Mucosa of descending colon (tissue), 3 donors: ENCODE measurements around the gene TTC33. TPM values are rescaled to one million over a fixed set of nuclear protein-coding genes. Genes with fewer than 3 reads are reported as not detected.

Source experiments
- ATAC-seq: fragments of 200-7000 bp; cut with Tn5 transposase; one replicate; pipeline ENCODE4 v1.9.1; 2020; ENCODE audit warnings: mild to moderate bottlenecking, moderate library complexity
- DNase-seq, 3 donors: peaks; one replicate each; pipeline ENCODE4 v3.0.0-alpha.2; 2020
- H3K36me3 ChIP-seq: fragments of 200-600 bp; one replicate; pipeline ENCODE4 v1.8.0; 2021; ENCODE audit warnings: low read depth, mild to moderate bottlenecking
- H3K4me1 ChIP-seq: fragments of 200-600 bp; one replicate; pipeline ENCODE4 v1.8.0; 2021; ENCODE audit warnings: low read depth, mild to moderate bottlenecking
- H3K4me3 ChIP-seq: fragments of 200-600 bp; one replicate; pipeline ENCODE4 v1.8.0; 2021; ENCODE audit warnings: mild to moderate bottlenecking
- H3K9me3 ChIP-seq: fragments of 200-600 bp; one replicate; pipeline ENCODE4 v1.8.0; 2021; ENCODE audit warnings: mild to moderate bottlenecking
- CTCF ChIP-seq: fragments of 200-600 bp; IDR thresholded peaks from one replicate; pipeline ENCODE4 v1.8.0; 2022; ENCODE audit warnings: antibody characterized with exemption, mild to moderate bottlenecking
- intact Hi-C, 2 donors: fragments of 100-400 bp; cut with DNase I in 1 of 2; cut with micrococcal nuclease in 1 of 2; formaldehyde crosslinking; loops; one replicate each; pipeline versions ENCODE4 v1.11.0 to v1.11.1; 2022; cut with DNase I, micrococcal nuclease
- total RNA-seq, 3 donors: library from RNA; stranded (reverse); fragmentation: NEBNext Ultra II Directional in 2 of 3; extraction: Animal tissue kit (Norgen Biotek cat#: 25700) in 2 of 3; gene quantifications; one replicate each; pipeline versions ENCODE4 v1.2.1 to v1.2.4, GENCODE V29; 2021 to 2023
- donor health status: DM: no; HTN: no; CAD: no; lungs with moderate emphysema.
- donor health status: DM: no; HTN: no; CAD: no.
- donor health status: DM: no; HTN: yes; CAD: no.

Gene TTC33
- total RNA-seq, 3 donors from 2014 or later: 15.1 to 22.6 (median 17.2) TPM

GRCh38 chr5:40492056-40492455 is 263.7 kb downstream of the TTC33 start:
- intact Hi-C loops: no loop called here
- TF ChIP-seq CTCF: no peak
- H3K4me1 ChIP-seq: no peaks in the 10 kb centered on the region
- no peak for ATAC-seq
- no peaks in the 10 kb centered on the region for H3K36me3 ChIP-seq
- DNase-seq: no peak
- no peak overlapping the region for H3K4me3 ChIP-seq
- no peaks in the 10 kb centered on the region for H3K9me3 ChIP-seq

GRCh38 chr5:40491644-40492043 is 264.1 kb downstream of the TTC33 start:
- H3K4me1 ChIP-seq: no peaks in the 10 kb centered on the region
- no peaks in the 10 kb centered on the region for H3K36me3 ChIP-seq
- TF ChIP-seq CTCF: no peak
- ATAC-seq (no peak), DNase-seq (no peak)
- H3K9me3 ChIP-seq: no peaks in the 10 kb centered on the region
- H3K4me3 ChIP-seq: no peak overlapping the region
- intact Hi-C loops: no loop called here

- intact Hi-C loops: no loop called here
- DNase-seq (no peak), ATAC-seq (no peak)
- H3K36me3 ChIP-seq: no peaks in the 10 kb centered on the region
- no peaks in the 10 kb centered on the region for H3K4me1 ChIP-seq
- H3K9me3 ChIP-seq: no peaks in the 10 kb centered on the region
- no peak overlapping the region for H3K4me3 ChIP-seq
- no peak for TF ChIP-seq CTCF
Observed at GRCh38 chr5:40490464-40491111, 265.2 kb downstream of the TTC33 start.

GRCh38 chr5:40489421-40489820 is 266.3 kb downstream of the TTC33 start:
- Histone ChIP-seq H3K4me3 (no peak overlapping the region), H3K4me1 (no peaks in the 10 kb centered on the region), H3K36me3 (no peaks in the 10 kb centered on the region), H3K9me3 (no peaks in the 10 kb centered on the region)
- intact Hi-C loops: no loop called here
- TF ChIP-seq CTCF: no peak
- ATAC-seq: no peak
- no peak for DNase-seq

- peak; percentile 53 for ATAC-seq
Observed at GRCh38 chr5:40486437-40487275, 269.1 kb downstream of the TTC33 start.

More at GRCh38 chr5:40486437-40487275, 269.1 kb downstream of the TTC33 start:
- no peaks in the 10 kb centered on the region for H3K9me3 ChIP-seq
- TF ChIP-seq CTCF: no peak
- no peak overlapping the region for H3K4me3 ChIP-seq
- DNase-seq: peak in 1 of 3 donors; percentile 34
- intact Hi-C loops: no loop called here
- no peaks in the 10 kb centered on the region for H3K36me3 ChIP-seq
- H3K4me1 ChIP-seq: no peaks in the 10 kb centered on the region
